H1 (cell line): ENCODE measurements around the gene TERC. TPM values are rescaled to one million over a fixed set of nuclear protein-coding genes. Genes with fewer than 3 reads are reported as not detected.

Experiments
- CTCF ChIA-PET: fragments of 300-600 bp; sonication (Branson Sonifier 250); formaldehyde crosslinking; loops from one replicate; lab custom pipeline; 2021; ENCODE audit not compliant: partially characterized antibody; lab: Charles Lee
- POLR2A ChIA-PET: fragments of 300-600 bp; sonication (Branson Sonifier 250); formaldehyde crosslinking; loops from one replicate; lab custom pipeline; 2021; ENCODE audit warnings: inconsistent platforms; ENCODE audit not compliant: partially characterized antibody; lab: Charles Lee
- DNase-seq, 2 experiments: peaks; one replicate each; pipeline versions ENCODE4 v3.0.0 to v3.0.0-alpha.2; 2010 to 2022; ENCODE audit warnings: low spot score in 2 of 2, low read depth in 1 of 2, mixed read lengths in 1 of 2
- FAIRE-seq: peaks from 2 replicates; lab custom pipeline; 2011; peaks lifted over from hg19 to GRCh38; lab: Jason Lieb, UNC
- H2AFZ ChIP-seq: 2 replicates; pipeline ENCODE4 v1.8.1; 2012; ENCODE audit warnings: low read length, inconsistent platforms
- H2AK5ac ChIP-seq: 2 replicates; pipeline ENCODE4 v1.6.1; 2013; ENCODE audit warnings: low read depth, low read length
- H2BK120ac ChIP-seq: replicated peaks from 2 replicates; pipeline ENCODE3; 2013; ENCODE audit warnings: low read depth, low read length, inconsistent platforms
- H2BK12ac ChIP-seq: 2 replicates; pipeline ENCODE4 v1.6.1; 2013; ENCODE audit warnings: low read depth, low read length
- H2BK15ac ChIP-seq: 2 replicates; pipeline ENCODE4 v1.6.1; 2013; ENCODE audit warnings: low read length
- H2BK20ac ChIP-seq: 2 replicates; pipeline ENCODE4 v1.6.1; 2013; ENCODE audit warnings: low read length
- H2BK5ac ChIP-seq: 2 replicates; pipeline ENCODE4 v1.6.1; 2013; ENCODE audit warnings: low read depth, low read length
- H3K14ac ChIP-seq: 2 replicates; pipeline ENCODE4 v1.6.1; 2013; ENCODE audit warnings: inconsistent platforms; ENCODE audit not compliant: insufficient read length
- H3K18ac ChIP-seq: 2 replicates; pipeline ENCODE4 v1.6.1; 2013; ENCODE audit warnings: low read length; ENCODE audit errors: extremely low read depth
- H3K23ac ChIP-seq: 2 replicates; pipeline ENCODE4 v1.6.1; 2013; ENCODE audit warnings: inconsistent platforms; ENCODE audit not compliant: insufficient read length
- H3K23me2 ChIP-seq: 2 replicates; pipeline ENCODE4 v1.6.1; 2013; ENCODE audit warnings: low read depth, low read length
- H3K27ac ChIP-seq: 2 replicates; pipeline ENCODE4 v1.6.1; 2011; ENCODE audit warnings: low read depth, low read length, inconsistent platforms
- H3K27me3 ChIP-seq, 4 experiments: replicated peaks in 1 of 4; 1 replicate in 1 of 4; 2 replicates in 3 of 4; pipeline versions ENCODE4 v1.6.1 to v1.8.1; 2011 to 2013; ENCODE audit warnings: low read length in 3 of 4, mild to moderate bottlenecking in 3 of 4, inconsistent platforms in 2 of 4, mixed read lengths in 2 of 4, moderate library complexity in 1 of 4; ENCODE audit not compliant: control insufficient read depth in 3 of 4, insufficient read depth in 3 of 4; ENCODE audit errors: extremely low read depth in 1 of 4
- H3K36me3 ChIP-seq, 4 experiments: 2 replicates each; pipeline versions ENCODE4 v1.6.1 to v1.8.1; 2011 to 2013; ENCODE audit warnings: mild to moderate bottlenecking in 4 of 4, low read length in 3 of 4, moderate library complexity in 2 of 4, control low read depth in 1 of 4, inconsistent platforms in 1 of 4; ENCODE audit not compliant: insufficient read depth in 4 of 4, control insufficient read depth in 2 of 4
- H3K4ac ChIP-seq: replicated peaks from 2 replicates; pipeline ENCODE3; 2013; ENCODE audit warnings: low read length, low read depth, mixed read lengths, inconsistent platforms; ENCODE audit not compliant: insufficient read length
- H3K4me1 ChIP-seq, 4 experiments: replicated peaks in 1 of 4; 1 replicate in 1 of 4; 2 replicates in 3 of 4; pipeline versions ENCODE4 v1.6.1 to v1.8.1; 2011 to 2013; ENCODE audit warnings: low read length in 3 of 4, inconsistent platforms in 2 of 4, mixed read lengths in 1 of 4; ENCODE audit not compliant: insufficient read depth in 4 of 4, control insufficient read depth in 3 of 4
- H3K4me2 ChIP-seq, 2 experiments: 2 replicates each; pipeline versions ENCODE4 v1.6.1 to v1.8.1; 2011 to 2013; ENCODE audit warnings: low read depth in 2 of 2, low read length in 2 of 2, control low read depth in 1 of 2, inconsistent platforms in 1 of 2, mild to moderate bottlenecking in 1 of 2; ENCODE audit not compliant: insufficient read depth in 1 of 2
- H3K4me3 ChIP-seq, 4 experiments: fragments of 200-600, 300-600 bp in 1 of 4; sonication (generic), shearing (Covaris generic), sonication (Bioruptor Twin) in 1 of 4; 2 replicates each; pipeline versions ENCODE4 v1.5.1 to v1.8.1; 2011 to 2016; ENCODE audit warnings: low read length in 4 of 4, low read depth in 3 of 4, control low read depth in 2 of 4, inconsistent platforms in 2 of 4, mild to moderate bottlenecking in 2 of 4, mixed read lengths in 1 of 4, moderate library complexity in 1 of 4; ENCODE audit not compliant: insufficient read depth in 2 of 4; ENCODE audit errors: extremely low read depth in 1 of 4
- H3K56ac ChIP-seq: replicated peaks from 2 replicates; pipeline ENCODE3; 2013; ENCODE audit warnings: low read depth, mild to moderate bottlenecking, mixed read lengths, low read length, inconsistent platforms; ENCODE audit not compliant: insufficient read length
- H3K79me1 ChIP-seq: 2 replicates; pipeline ENCODE4 v1.6.1; 2013; ENCODE audit warnings: low read depth, low read length, control low read depth
- H3K79me2 ChIP-seq, 2 experiments: 2 replicates each; pipeline versions ENCODE4 v1.6.1 to v1.8.1; 2012 to 2013; ENCODE audit warnings: low read length in 2 of 2, mild to moderate bottlenecking in 2 of 2, inconsistent platforms in 1 of 2; ENCODE audit not compliant: insufficient read depth in 2 of 2, control insufficient read depth in 1 of 2
- H3K9ac ChIP-seq, 4 experiments: replicated peaks in 1 of 4; 1 replicate in 1 of 4; 2 replicates in 3 of 4; pipeline versions ENCODE4 v1.6.1 to v1.8.1; 2011 to 2013; ENCODE audit warnings: low read depth in 3 of 4, low read length in 3 of 4, control low read depth in 2 of 4, mild to moderate bottlenecking in 2 of 4, moderate library complexity in 2 of 4, inconsistent platforms in 1 of 4; ENCODE audit errors: extremely low read depth in 1 of 4
- H3K9me3 ChIP-seq, 2 experiments: 2 replicates each; pipeline versions ENCODE4 v1.6.1 to v1.8.1; 2012 to 2013; ENCODE audit warnings: mild to moderate bottlenecking in 2 of 2, moderate library complexity in 2 of 2, control low read depth in 1 of 2, inconsistent platforms in 1 of 2, low read depth in 1 of 2, low read length in 1 of 2, mixed read lengths in 1 of 2; ENCODE audit not compliant: insufficient read depth in 2 of 2
- H4K20me1 ChIP-seq, 2 experiments: replicated peaks in 1 of 2; 2 replicates each; pipeline versions ENCODE3 to v1.8.1; 2011 to 2013; ENCODE audit warnings: inconsistent platforms in 2 of 2, low read length in 2 of 2, mild to moderate bottlenecking in 1 of 2; ENCODE audit not compliant: insufficient read depth in 2 of 2, control insufficient read depth in 1 of 2
- H4K5ac ChIP-seq: 2 replicates; pipeline ENCODE4 v1.6.1; 2013; ENCODE audit warnings: low read length, low read depth, mixed read lengths, inconsistent platforms; ENCODE audit not compliant: insufficient read length
- H4K8ac ChIP-seq: 2 replicates; pipeline ENCODE4 v1.8.0; 2013; ENCODE audit warnings: mild to moderate bottlenecking, moderate library complexity, low read length, inconsistent platforms; ENCODE audit not compliant: insufficient read depth; ENCODE audit errors: extremely low read depth
- H4K91ac ChIP-seq: replicated peaks from 2 replicates; pipeline ENCODE3; 2013; ENCODE audit warnings: low read length, mixed read lengths, inconsistent platforms; ENCODE audit not compliant: insufficient read length
- SUZ12 ChIP-seq: fragments of 200-600 bp; sonication (generic); IDR thresholded peaks from 2 replicates; pipeline ENCODE4 v1.6.1; 2012; ENCODE audit warnings: mild to moderate bottlenecking, inconsistent platforms, low read length, moderate library complexity, mixed read lengths
- WGBS, 2 experiments: shearing (Covaris generic) in 1 of 2; methylation state at CpG; one replicate each; pipeline versions ENCODE4 v1.1.6 to v1.1.7; 2013 to 2015; ENCODE audit warnings: low lambda C conversion rate in 2 of 2, mixed read lengths in 2 of 2, inconsistent platforms in 1 of 2, low coverage in 1 of 2, missing lambda C conversion rate in 1 of 2; ENCODE audit not compliant: insufficient replicate concordance in 2 of 2, insufficient coverage in 1 of 2, insufficient read length in 1 of 2; ENCODE audit errors: extremely low coverage in 1 of 2, missing lambda C conversion rate in 1 of 2; 5-methylcytosine and 5-hydroxymethylcytosine counted together
- polyA plus RNA-seq, 7 experiments: library from polyadenylated mRNA; depleted of rRNA in 3 of 7; stranded (reverse) in 5 of 7; unstranded in 2 of 7; fragments of >200 nt in 5 of 7; fragments of 200-250 nt in 2 of 7; gene quantifications; 1 replicate in 5 of 7; 2 replicates in 1 of 7; 4 replicates in 1 of 7; pipeline versions ENCODE4 v1.2.1 to v1.2.3, GENCODE V29; 2011 to 2013; ENCODE audit warnings: missing spikeins in 2 of 7, mixed read lengths in 2 of 7
- total RNA-seq: library from RNA; stranded (reverse); fragmentation: NEBNext Ultra II Directional; extraction: Animal tissue kit (Norgen Biotek cat#: 25700); gene quantifications from 2 replicates; pipeline ENCODE4 v1.2.1, GENCODE V29; 2021

The TERC gene
- total and polyA plus RNA-seq, 2 of the 8 experiments (the other 6 are each of a cell fraction or from before 2014, with no cell fraction given), result 2.3 to 17.0 TPM

DNA sequence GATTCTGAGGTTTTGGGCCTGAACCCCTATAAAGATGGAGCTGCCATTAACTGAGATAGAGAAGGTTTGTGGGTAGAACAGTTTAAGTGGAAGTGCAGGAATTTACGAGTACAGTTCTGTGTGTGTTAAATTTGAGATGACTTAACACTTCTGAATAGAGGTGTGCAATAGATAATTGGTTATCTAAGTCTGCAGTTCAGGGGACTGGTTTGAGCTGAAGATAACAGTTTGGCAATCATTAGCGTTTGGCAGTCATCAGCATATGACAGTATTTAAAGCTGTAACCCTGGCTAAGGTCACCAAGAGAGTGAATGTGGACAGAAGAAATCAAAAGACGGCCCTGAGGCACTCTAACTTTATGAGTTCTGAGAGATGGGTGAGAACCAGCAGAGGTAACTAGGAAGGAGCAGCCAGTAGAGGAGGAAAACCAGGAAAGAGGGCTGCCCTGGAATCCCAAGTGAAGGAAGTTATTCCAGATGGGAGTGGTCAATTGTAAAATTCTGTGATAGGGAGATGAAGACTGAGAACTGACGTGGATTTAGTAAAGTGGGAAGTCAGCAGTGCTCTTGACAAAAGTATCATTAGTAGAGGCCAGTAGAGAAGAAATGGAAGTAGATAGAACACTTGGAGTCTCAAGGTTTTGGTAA is 16.5 kb upstream of the TERC start:
- Histone ChIP-seq H2BK15ac (no peak overlapping the region), H2BK5ac (no peak overlapping the region), H3K4me3 (no peak overlapping the region), H2BK20ac (no peak overlapping the region), H3K18ac (no peak overlapping the region), H3K79me1 (no peaks in the 10 kb centered on the region), H3K4me1 (peaks cover 0 to 2% (median 0%) of the 10 kb centered on the region in 4 experiments; a peak in 1 of 7 replicates), H2AFZ (no peak overlapping the region), H2BK12ac (no peak overlapping the region), H4K91ac (no peak overlapping the region), H4K8ac (no peak overlapping the region), H3K23ac (no peak overlapping the region), H3K56ac (no peak overlapping the region), H3K27ac (no peak overlapping the region), H2BK120ac (no peak overlapping the region), H3K4me2 (no peak overlapping the region), H3K14ac (no peak overlapping the region), H4K5ac (no peak overlapping the region), H3K9me3 (no peaks in the 10 kb centered on the region), H3K36me3 (peaks cover 5 to 86% (median 52%) of the 10 kb centered on the region in 4 experiments; a peak in 7 of 8 replicates), H2AK5ac (no peak overlapping the region), H4K20me1 (peaks cover 0 to 2% of the 10 kb centered on the region in 2 experiments), H3K4ac (no peak overlapping the region), H3K9ac (no peak overlapping the region), H3K23me2 (no peaks in the 10 kb centered on the region), H3K79me2 (peaks cover 0 to 23% of the 10 kb centered on the region in 2 experiments; a peak in 2 of 4 replicates), H3K27me3 (no peaks in the 10 kb centered on the region)
- DNase-seq (no peak), FAIRE-seq (no peak)
- POLR2A ChIA-PET, result interaction anchor here (1.3 to 1.4 kb wide), 2 partner anchors 14 to 17 kb away, joined by 4 read pairs; no protein-coding TSS in a partner anchor
- CTCF ChIA-PET, result no interaction called here
- WGBS, 2 experiments, result 89% methylated on average over 4 of the region's 4 CpGs; no CpG with 5 or more reads in 1 of the 2 experiments
- TF ChIP-seq SUZ12, result no peak
